Activated B cell treated with CpG ODN at 0.5 μM for 24 hours (primary cell): ENCODE data around the gene SLC22A12. TPM values are rescaled to one million over a fixed set of nuclear protein-coding genes. Genes with fewer than 3 reads are reported as not detected.

ENCODE experiments used
- ATAC-seq: fragments of 200-7000 bp; cut with Tn5 transposase; one replicate; pipeline ENCODE4 v1.10.0; 2021; ENCODE audit warnings: low read depth, mild to moderate bottlenecking, moderate library complexity
- CTCF ChIA-PET: fragments of 350-600 bp; sonication (Branson Sonifier 250); formaldehyde crosslinking; loops from one replicate; lab custom pipeline; 2021; ENCODE audit warnings: antibody characterized with exemption; lab: Charles Lee
- POLR2A ChIA-PET: fragments of 350-600 bp; sonication (Branson Sonifier 250); formaldehyde crosslinking; loops from one replicate; lab custom pipeline; 2021; ENCODE audit warnings: antibody characterized with exemption; lab: Charles Lee
- DNase-seq: peaks from one replicate; pipeline ENCODE4 v3.0.0; 2022
- H3K27ac Mint-ChIP-seq: one replicate; pipeline ENCODE4 v1.8.0; 2020; ENCODE audit warnings: mixed read lengths
- H3K27me3 Mint-ChIP-seq: one replicate; pipeline ENCODE4 v1.8.0; 2021; ENCODE audit warnings: mixed read lengths
- H3K36me3 Mint-ChIP-seq: one replicate; pipeline ENCODE4 v1.8.0; 2021; ENCODE audit warnings: low read depth, mixed read lengths
- H3K4me1 Mint-ChIP-seq: one replicate; pipeline ENCODE4 v1.8.0; 2021; ENCODE audit warnings: mixed read lengths
- H3K4me3 Mint-ChIP-seq: one replicate; pipeline ENCODE4 v1.8.0; 2020; ENCODE audit warnings: mild to moderate bottlenecking, mixed read lengths
- H3K9me3 Mint-ChIP-seq: one replicate; pipeline ENCODE4 v1.8.0; 2020; ENCODE audit warnings: mixed read lengths
- intact Hi-C: fragments of 100-400 bp; cut with micrococcal nuclease; formaldehyde crosslinking; loops from one replicate; pipeline ENCODE4 v1.15.1; 2024
- total RNA-seq: library from RNA; stranded (reverse); gene quantifications from 2 replicates; pipeline ENCODE4 v1.2.3, GENCODE V29; 2022
- TF ChIP-seq, protein P1 (sequence below): fragments of 200-600 bp; IDR thresholded peaks from one replicate; pipeline ENCODE4 v1.8.0; 2022; ENCODE audit warnings: antibody characterized with exemption, mild to moderate bottlenecking

The SLC22A12 gene
- total RNA-seq, 1 donor from 2014 or later = not detected

DNA sequence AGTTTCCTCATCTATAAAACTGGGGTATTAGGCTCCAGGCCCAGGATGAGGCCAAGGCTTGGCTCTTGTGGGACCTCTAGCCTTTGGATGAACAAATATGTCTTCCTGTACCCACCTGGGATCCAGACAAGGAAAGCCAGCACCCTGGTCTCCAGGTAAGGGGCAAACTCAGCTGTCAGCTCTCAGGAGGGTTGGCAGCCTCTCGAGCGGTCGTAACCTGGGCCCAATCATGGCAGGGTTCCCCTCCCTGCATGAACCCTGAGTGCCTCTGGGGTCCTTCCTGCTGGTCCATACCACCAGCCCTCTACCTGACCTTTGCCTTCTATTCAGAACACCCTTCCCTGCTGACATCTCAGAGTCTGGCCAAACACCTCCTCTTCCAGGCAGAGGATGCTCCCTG, 19.6 kb downstream of the SLC22A12 start:
- POLR2A ChIA-PET = no interaction called here
- Mint-ChIP-seq H3K27me3 (peaks cover 7% of the 10 kb centered on the region), H3K36me3 (no peaks in the 10 kb centered on the region), H3K4me3 (no peak overlapping the region), H3K9me3 (no peaks in the 10 kb centered on the region), H3K4me1 (no peaks in the 10 kb centered on the region), H3K27ac (no peak overlapping the region)
- DNase-seq = no peak
- ATAC-seq = no peak
- TF ChIP-seq, protein P1, sequence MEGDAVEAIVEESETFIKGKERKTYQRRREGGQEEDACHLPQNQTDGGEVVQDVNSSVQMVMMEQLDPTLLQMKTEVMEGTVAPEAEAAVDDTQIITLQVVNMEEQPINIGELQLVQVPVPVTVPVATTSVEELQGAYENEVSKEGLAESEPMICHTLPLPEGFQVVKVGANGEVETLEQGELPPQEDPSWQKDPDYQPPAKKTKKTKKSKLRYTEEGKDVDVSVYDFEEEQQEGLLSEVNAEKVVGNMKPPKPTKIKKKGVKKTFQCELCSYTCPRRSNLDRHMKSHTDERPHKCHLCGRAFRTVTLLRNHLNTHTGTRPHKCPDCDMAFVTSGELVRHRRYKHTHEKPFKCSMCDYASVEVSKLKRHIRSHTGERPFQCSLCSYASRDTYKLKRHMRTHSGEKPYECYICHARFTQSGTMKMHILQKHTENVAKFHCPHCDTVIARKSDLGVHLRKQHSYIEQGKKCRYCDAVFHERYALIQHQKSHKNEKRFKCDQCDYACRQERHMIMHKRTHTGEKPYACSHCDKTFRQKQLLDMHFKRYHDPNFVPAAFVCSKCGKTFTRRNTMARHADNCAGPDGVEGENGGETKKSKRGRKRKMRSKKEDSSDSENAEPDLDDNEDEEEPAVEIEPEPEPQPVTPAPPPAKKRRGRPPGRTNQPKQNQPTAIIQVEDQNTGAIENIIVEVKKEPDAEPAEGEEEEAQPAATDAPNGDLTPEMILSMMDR = no peak
- intact Hi-C loops = no loop called here
- CTCF ChIA-PET = no interaction called here

DNA sequence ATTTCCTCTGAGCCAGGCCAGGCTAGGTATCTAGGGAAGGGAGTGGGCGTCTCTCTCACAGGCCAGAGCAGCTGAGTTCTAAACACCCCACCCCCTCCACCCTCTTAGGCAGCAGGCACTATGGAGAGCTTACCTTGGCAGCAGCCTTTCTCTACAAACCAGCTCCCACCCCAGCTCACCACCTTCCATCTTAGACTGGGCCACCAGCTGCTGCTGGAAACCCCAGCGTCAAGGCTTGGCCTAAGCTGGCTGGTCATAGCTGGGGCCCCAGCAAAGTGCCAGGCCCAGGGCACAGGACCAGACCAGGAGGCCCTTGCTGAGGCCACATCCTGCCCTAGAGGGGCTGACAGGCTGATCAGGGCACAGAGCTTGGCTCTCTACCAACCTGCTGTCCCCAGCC, 20.2 kb downstream of the SLC22A12 start:
- ChIA-PET CTCF (no interaction called here), POLR2A (no interaction called here)
- TF ChIP-seq, protein P1 = no peak
- intact Hi-C loops = no loop called here
- DNase-seq = no peak
- no peak for ATAC-seq
- no peak overlapping the region for H3K27ac Mint-ChIP-seq
- no peaks in the 10 kb centered on the region for H3K36me3 Mint-ChIP-seq
- H3K27me3 Mint-ChIP-seq = peaks cover 5% of the 10 kb centered on the region
- no peak overlapping the region for H3K4me3 Mint-ChIP-seq
- H3K4me1 Mint-ChIP-seq = no peaks in the 10 kb centered on the region
- no peaks in the 10 kb centered on the region for H3K9me3 Mint-ChIP-seq

DNA sequence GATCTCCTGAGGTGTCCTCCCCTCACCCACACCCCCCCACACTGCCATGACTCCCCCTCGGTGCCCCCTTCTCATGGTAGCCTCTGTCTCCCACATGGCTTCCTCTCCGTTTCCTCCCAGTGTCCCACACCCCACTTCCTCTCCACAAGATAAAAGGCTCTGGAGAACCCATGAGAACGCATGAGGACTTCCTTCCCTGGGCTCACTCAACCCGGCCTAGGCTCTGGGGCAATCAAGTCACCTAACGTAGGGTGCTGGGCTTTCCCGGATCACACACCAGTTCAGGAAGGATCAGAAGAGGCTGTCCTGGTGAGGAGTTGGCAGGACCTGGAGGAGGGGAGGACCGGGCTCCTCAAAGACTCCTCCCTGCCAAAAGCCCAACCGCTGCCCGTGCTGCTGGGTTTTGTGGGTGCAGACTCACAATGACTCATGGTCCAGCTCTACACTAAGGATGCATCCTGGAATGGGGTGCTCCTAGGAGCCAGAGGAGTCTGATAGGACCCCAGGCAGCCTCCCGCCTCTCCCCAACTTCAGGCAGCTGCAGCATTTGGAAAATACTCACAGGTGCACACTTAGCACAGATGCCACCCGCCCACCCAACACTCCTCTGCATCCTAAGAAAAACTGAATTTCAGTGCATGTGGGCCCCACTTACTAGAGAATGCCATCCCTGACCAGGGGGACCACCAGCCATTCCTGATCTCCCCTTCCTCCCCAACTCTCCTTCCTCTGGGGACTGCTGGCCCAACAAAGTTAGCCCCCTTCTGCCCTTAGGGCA, 21.0 kb downstream of the SLC22A12 start:
- POLR2A ChIA-PET = no interaction called here
- Mint-ChIP-seq H3K27me3 (peaks cover 5% of the 10 kb centered on the region), H3K36me3 (no peaks in the 10 kb centered on the region), H3K4me3 (no peak overlapping the region), H3K4me1 (no peaks in the 10 kb centered on the region), H3K27ac (no peak overlapping the region), H3K9me3 (no peaks in the 10 kb centered on the region)
- DNase-seq (no peak), ATAC-seq (no peak)
- TF ChIP-seq, protein P1 = no peak
- intact Hi-C loops = no loop called here
- CTCF ChIA-PET = no interaction called here

DNA sequence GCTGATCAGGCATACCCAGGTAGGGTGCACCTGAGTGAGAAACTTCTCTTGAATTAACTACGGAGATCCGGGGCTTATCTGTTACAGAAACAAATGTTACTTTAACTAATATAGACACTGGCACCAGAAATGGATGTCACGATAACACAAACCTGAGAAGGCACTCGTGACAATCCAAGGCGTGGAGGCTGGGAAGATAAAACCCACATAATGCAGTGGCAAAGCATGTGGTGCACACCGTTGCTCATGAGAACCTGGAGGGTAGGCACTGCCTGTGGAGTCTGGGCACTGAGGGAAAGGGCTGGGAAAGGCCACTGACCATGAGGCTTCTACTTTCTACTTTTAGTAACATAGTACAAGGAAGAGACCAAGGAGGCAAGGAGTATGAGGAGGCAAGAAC, 22.6 kb downstream of the SLC22A12 start:
- Mint-ChIP-seq H3K4me3 (no peak overlapping the region), H3K27me3 (peaks cover 5% of the 10 kb centered on the region), H3K27ac (no peak overlapping the region), H3K36me3 (no peaks in the 10 kb centered on the region), H3K9me3 (no peaks in the 10 kb centered on the region), H3K4me1 (no peaks in the 10 kb centered on the region)
- ChIA-PET POLR2A (no interaction called here), CTCF (no interaction called here)
- intact Hi-C loops = no loop called here
- ATAC-seq = no peak
- DNase-seq = no peak
- TF ChIP-seq, protein P1 = no peak

DNA sequence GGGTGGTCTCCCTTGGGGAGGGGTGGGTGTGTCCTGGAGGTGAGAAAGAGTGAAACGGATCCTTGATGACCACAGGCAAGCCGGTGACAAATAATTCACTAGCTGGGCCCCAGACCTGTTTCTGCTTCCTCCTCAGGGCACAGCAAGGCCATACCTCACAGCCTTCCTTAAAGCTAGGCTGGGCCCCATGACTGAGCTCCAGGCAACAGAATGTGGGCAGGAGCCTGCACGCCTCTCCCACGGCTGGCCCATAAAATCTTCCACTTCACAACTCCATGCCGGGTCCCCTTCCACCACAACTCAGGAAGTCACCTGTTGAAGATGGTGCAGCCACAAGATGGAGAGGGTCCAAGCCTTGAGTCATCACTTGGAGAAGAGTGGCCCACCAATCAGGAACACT, 23.9 kb downstream of the SLC22A12 start:
- ATAC-seq (no peak), DNase-seq (no peak)
- intact Hi-C loops = no loop called here
- H3K36me3 Mint-ChIP-seq = no peaks in the 10 kb centered on the region
- no peaks in the 10 kb centered on the region for H3K9me3 Mint-ChIP-seq
- no peak overlapping the region for H3K27ac Mint-ChIP-seq
- no peak overlapping the region for H3K4me3 Mint-ChIP-seq
- ChIA-PET CTCF (no interaction called here), POLR2A (no interaction called here)
- no peaks in the 10 kb centered on the region for H3K4me1 Mint-ChIP-seq
- TF ChIP-seq, protein P1 = no peak
- peaks cover 5% of the 10 kb centered on the region for H3K27me3 Mint-ChIP-seq
